IMR-90 (cell line): ENCODE measurements around the gene SEMA6D. TPM values are rescaled to one million over a fixed set of nuclear protein-coding genes. Genes with fewer than 3 reads are reported as not detected.

Source experiments
- ATAC-seq: fragments of 200-7000 bp; cut with Tn5 transposase; 2 replicates; pipeline ENCODE4 v1.9.1; 2020; ENCODE audit warnings: low read depth, mild to moderate bottlenecking, moderate library complexity
- BruUV-seq: library from RNA; stranded (reverse); fragments of 400-500 nt; replicated peaks from 2 replicates; lab custom pipeline; 2021; lab: Mats Ljungman, UMichigan
- CTCF ChIA-PET: fragments of 300-600 bp; formaldehyde crosslinking; extraction: SDS; loops from one replicate; lab custom pipeline; 2021; ENCODE audit warnings: antibody characterized with exemption; lab: Yijun Ruan, JAX
- POLR2A ChIA-PET: fragments of 300-600 bp; sonication (Branson Sonifier 250); formaldehyde crosslinking; loops from one replicate; lab custom pipeline; 2022; ENCODE audit warnings: antibody characterized with exemption; ENCODE audit not compliant: unreplicated experiment; lab: Charles Lee
- DNase-seq: peaks from one replicate; pipeline ENCODE4 v3.0.0; 2013
- H2AFZ ChIP-seq: replicated peaks from 2 replicates; pipeline ENCODE3; 2013; ENCODE audit warnings: low read length, mild to moderate bottlenecking; ENCODE audit not compliant: poor library complexity
- H2AK5ac ChIP-seq: 2 replicates; pipeline ENCODE4 v1.6.1; 2013; ENCODE audit warnings: low read depth, low read length, inconsistent platforms
- H2AK9ac ChIP-seq: replicated peaks from 2 replicates; pipeline ENCODE3; 2013; ENCODE audit warnings: mild to moderate bottlenecking, low read depth, low read length, moderate library complexity; ENCODE audit not compliant: poor library complexity
- H2BK120ac ChIP-seq: 2 replicates; pipeline ENCODE4 v1.6.1; 2013; ENCODE audit warnings: low read depth, low read length, inconsistent platforms
- H2BK15ac ChIP-seq: 3 replicates; pipeline ENCODE4 v1.6.1; 2013; ENCODE audit warnings: low read depth, low read length, inconsistent platforms
- H2BK20ac ChIP-seq: 2 replicates; pipeline ENCODE4 v1.6.1; 2013; ENCODE audit warnings: low read depth, mild to moderate bottlenecking, inconsistent platforms, low read length, moderate library complexity
- H2BK5ac ChIP-seq: 2 replicates; pipeline ENCODE4 v1.6.1; 2013; ENCODE audit warnings: mild to moderate bottlenecking, low read depth, low read length, inconsistent platforms; ENCODE audit not compliant: poor library complexity, severe bottlenecking
- H3K14ac ChIP-seq: replicated peaks from 2 replicates; pipeline ENCODE4 v1.6.1; 2013; ENCODE audit warnings: low read depth, low read length, inconsistent platforms
- H3K18ac ChIP-seq: 2 replicates; pipeline ENCODE4 v1.6.1; 2013; ENCODE audit warnings: low read depth, low read length, control low read depth
- H3K23ac ChIP-seq: 2 replicates; pipeline ENCODE4 v1.6.1; 2013; ENCODE audit warnings: low read depth, low read length, inconsistent platforms
- H3K27ac ChIP-seq: 2 replicates; pipeline ENCODE4 v1.5.1; 2013; ENCODE audit warnings: mild to moderate bottlenecking, control low read depth, low read length; ENCODE audit not compliant: insufficient read depth
- H3K27me3 ChIP-seq: 2 replicates; pipeline ENCODE4 v1.6.1; 2013; ENCODE audit warnings: low read length; ENCODE audit not compliant: control insufficient read depth, insufficient read depth
- H3K36me3 ChIP-seq: 2 replicates; pipeline ENCODE4 v1.6.1; 2013; ENCODE audit warnings: low read length, mixed read lengths; ENCODE audit not compliant: control insufficient read depth, insufficient read depth
- H3K4ac ChIP-seq: 2 replicates; pipeline ENCODE4 v1.6.1; 2013; ENCODE audit warnings: low read depth, low read length, inconsistent platforms
- H3K4me1 ChIP-seq: 2 replicates; pipeline ENCODE4 v1.6.1; 2013; ENCODE audit warnings: low read length, mixed read lengths; ENCODE audit not compliant: control insufficient read depth, insufficient read depth
- H3K4me2 ChIP-seq: 2 replicates; pipeline ENCODE4 v1.6.1; 2013; ENCODE audit warnings: low read depth, mild to moderate bottlenecking, control low read depth, low read length, moderate library complexity
- H3K4me3 ChIP-seq: 2 replicates; pipeline ENCODE4 v1.5.1; 2013; ENCODE audit warnings: low read depth, mild to moderate bottlenecking, control low read depth, low read length, moderate library complexity; ENCODE audit not compliant: insufficient read depth
- H3K56ac ChIP-seq: 2 replicates; pipeline ENCODE4 v1.6.1; 2013; ENCODE audit warnings: low read length, inconsistent platforms; ENCODE audit not compliant: insufficient read depth; ENCODE audit errors: extremely low read depth
- H3K79me1 ChIP-seq, 2 experiments: 2 replicates each; pipeline ENCODE4 v1.6.1; 2013; ENCODE audit warnings: low read length in 2 of 2, inconsistent platforms in 1 of 2, low read depth in 1 of 2
- H3K9ac ChIP-seq: 2 replicates; pipeline ENCODE4 v1.6.1; 2013; ENCODE audit warnings: low read depth, low read length, control low read depth
- H3K9me1 ChIP-seq: 2 replicates; pipeline ENCODE4 v1.6.1; 2013; ENCODE audit warnings: low read length, inconsistent platforms; ENCODE audit not compliant: insufficient read depth
- H3K9me3 ChIP-seq: 2 replicates; pipeline ENCODE4 v1.6.1; 2013; ENCODE audit warnings: low read length; ENCODE audit not compliant: control insufficient read depth, insufficient read depth
- H4K20me1 ChIP-seq: 2 replicates; pipeline ENCODE4 v1.6.1; 2013; ENCODE audit warnings: low read length, inconsistent platforms; ENCODE audit not compliant: insufficient read depth
- H4K5ac ChIP-seq: 2 replicates; pipeline ENCODE4 v1.6.1; 2013; ENCODE audit warnings: mild to moderate bottlenecking, low read depth, low read length, control low read depth
- H4K8ac ChIP-seq, 2 experiments: 2 replicates each; pipeline ENCODE4 v1.6.1; 2013; ENCODE audit warnings: low read depth in 2 of 2, low read length in 2 of 2, control low read depth in 1 of 2, inconsistent platforms in 1 of 2
- H4K91ac ChIP-seq: 2 replicates; pipeline ENCODE4 v1.6.1; 2013; ENCODE audit warnings: low read depth, low read length, inconsistent platforms; ENCODE audit not compliant: insufficient read depth
- CHD1 ChIP-seq: IDR thresholded peaks from 2 replicates; pipeline ENCODE4 v1.6.1; 2012; ENCODE audit warnings: low read depth, low read length, improper control_type of control experiment
- WGBS, 2 experiments: methylation state at CpG; one replicate each; pipeline versions ENCODE4 v1.1.5 to v1.1.7; 2013; ENCODE audit warnings: missing lambda C conversion rate in 2 of 2; ENCODE audit not compliant: insufficient read length in 1 of 2; ENCODE audit errors: extremely low coverage in 2 of 2; 5-methylcytosine and 5-hydroxymethylcytosine counted together
- dilution Hi-C: fragments of 300-500 bp; cut with HindIII; formaldehyde crosslinking; loops from one replicate; pipeline ENCODE4 v1.14.3; 2018; ENCODE audit warnings: low sequenced_read_pairs; ENCODE audit not compliant: unreplicated experiment
- in situ Hi-C: fragments of 300-500 bp; cut with MboI; formaldehyde crosslinking; loops from 3 replicates; pipeline ENCODE4 v1.14.3; 2019; ENCODE audit warnings: low sequenced_read_pairs, inconsistent platforms, mixed read lengths
- intact Hi-C: fragments of 100-400 bp; cut with micrococcal nuclease; formaldehyde crosslinking; loops from 2 replicates; pipeline ENCODE4 v1.10.0; 2022
- polyA plus RNA-seq, 3 experiments: library from polyadenylated mRNA; depleted of rRNA; stranded (reverse); fragments of >200 nt; gene quantifications; 2 replicates each; pipeline ENCODE4 v1.2.3, GENCODE V29; 2012; ENCODE audit warnings: low replicate concordance in 1 of 3
- total RNA-seq: library from RNA; depleted of rRNA; stranded (reverse); fragments of >200 nt; gene quantifications from 2 replicates; pipeline ENCODE4 v1.2.3, GENCODE V29; 2012

SEMA6D gene
- total and polyA plus RNA-seq, 2 of the 4 experiments (the other 2 are of a cell fraction): 12.6 to 17.4 TPM

GRCh38 chr15:47811172-47811571 lies 93.9 kb downstream of the SEMA6D start:
- Histone ChIP-seq H2BK20ac (peak overlapping the region; percentile 41; the same call in 1 of the 2 replicates), H3K4me3 (no peak overlapping the region), H3K27me3 (no peaks in the 10 kb centered on the region; the same call in 1 of the 2 replicates), H4K5ac (no peak overlapping the region), H3K9me3 (no peaks in the 10 kb centered on the region), H3K79me1 (no peaks in the 10 kb centered on the region), H3K27ac (no peak overlapping the region), H3K9me1 (peaks cover 6% of the 10 kb centered on the region; the same call in 1 of the 2 replicates), H3K14ac (no peak overlapping the region), H4K91ac (no peak overlapping the region), H4K8ac (no peak overlapping the region), H2BK120ac (no peak overlapping the region), H3K4me2 (no peak overlapping the region), H4K20me1 (no peaks in the 10 kb centered on the region), H3K36me3 (no peaks in the 10 kb centered on the region), H3K56ac (no peak overlapping the region), H2BK5ac (no peak overlapping the region), H3K9ac (no peak overlapping the region), H3K18ac (no peak overlapping the region), H2AFZ (no peak overlapping the region), H3K4me1 (no peaks in the 10 kb centered on the region), H2AK5ac (no peak overlapping the region), H2BK15ac (no peak overlapping the region), H2AK9ac (no peak overlapping the region), H3K23ac (no peak overlapping the region), H3K4ac (no peak overlapping the region)
- in situ Hi-C loops: no loop called here
- no CpG with 5 or more reads among the region's 1 CpG for WGBS, 2 experiments
- CTCF ChIA-PET: interaction anchor here (1.5 kb wide), 1 partner anchor 9 kb away, joined by 8 read pairs; no protein-coding TSS in a partner anchor
- ATAC-seq (no peak), DNase-seq (no peak)
- dilution Hi-C loops: no loop called here
- no peak for TF ChIP-seq CHD1
- no TSS peak for BruUV-seq
- intact Hi-C loops: no loop called here
- POLR2A ChIA-PET: no interaction called here
